GM13976 (cell line): ENCODE data around the gene PARD6B.
"Not testable (repeated sequence)": the region's sequence is repeated elsewhere in the genome, so short reads cannot be mapped to it uniquely, and the experiment has no call there.

Experiments
- DNase-seq: peaks from one replicate; pipeline ENCODE4 v3.0.0; 2012; ENCODE audit warnings: low spot score
- CTCF ChIP-seq: IDR thresholded peaks from 2 replicates; pipeline ENCODE4 v1.5.1; 2012; ENCODE audit warnings: borderline replicate concordance, mild to moderate bottlenecking; ENCODE audit not compliant: insufficient read depth; ENCODE audit errors: extremely low read depth, missing control alignments, control extremely low read depth
- in situ Hi-C: fragments of 300-500 bp; cut with MboI; formaldehyde crosslinking; loops from one replicate; pipeline ENCODE4 v1.12.0; 2022; ENCODE audit warnings: low sequenced_read_pairs, mixed read lengths, inconsistent platforms; ENCODE audit not compliant: unreplicated experiment

PARD6B gene

GRCh38 chr20:50758469-50758868 lies 27.1 kb downstream of the PARD6B start:
- no peak for TF ChIP-seq CTCF
- no peak for DNase-seq
- in situ Hi-C loops, result no loop called here

- DNase-seq, result no peak
- in situ Hi-C loops, result no loop called here
- no peak for TF ChIP-seq CTCF
Measured at GRCh38 chr20:50758992-50759391, 27.6 kb downstream of the PARD6B start.

- in situ Hi-C loops, result no loop called here
- TF ChIP-seq CTCF, result no peak
- DNase-seq, result no peak
Measured at GRCh38 chr20:50759678-50760077, 28.3 kb downstream of the PARD6B start.

GRCh38 chr20:50762045-50762422 lies 30.7 kb downstream of the PARD6B start:
- in situ Hi-C loops, result no loop called here
- no peak for DNase-seq
- no peak for TF ChIP-seq CTCF

GRCh38 chr20:50762435-50763220 lies 31.2 kb downstream of the PARD6B start:
- DNase-seq, result no peak
- in situ Hi-C loops, result no loop called here
- no peak for TF ChIP-seq CTCF

GRCh38 chr20:50763550-50764458 lies 32.4 kb downstream of the PARD6B start:
- in situ Hi-C loops, DNase-seq: not testable (repeated sequence)

GRCh38 chr20:50765251-50765650 lies 33.9 kb downstream of the PARD6B start:
- in situ Hi-C loops, DNase-seq: not testable (repeated sequence)
